ENCODE results near the gene GET3. TPM values are rescaled to one million over a fixed set of nuclear protein-coding genes. Genes with fewer than 3 reads are reported as not detected.
"Not testable (repeated sequence)": the region's sequence is repeated elsewhere in the genome, so short reads cannot be mapped to it uniquely, and the experiment has no call there.

Gene GET3
- total RNA-seq, 1 donor from 2014 or later, result 30.1 TPM

GRCh38 chr19:12712077-12712476 lies 25.2 kb upstream of the GET3 start:
- DNase-seq (ENCODE audit: low spot score); intact Hi-C loops (cut with DNase I); ATAC-seq: not testable (repeated sequence)

- intact Hi-C loops (cut with DNase I); ATAC-seq; DNase-seq (ENCODE audit: low spot score): not testable (repeated sequence)
These were observed 24.0 kb upstream of the GET3 start for GRCh38 chr19:12713304-12713703.

- intact Hi-C loops (cut with DNase I), result no loop called here
- DNase-seq (ENCODE audit: low spot score), result no peak
- ATAC-seq, result no peak
These were observed 22.2 kb upstream of the GET3 start for GRCh38 chr19:12715102-12715501.

- intact Hi-C loops (cut with DNase I), result no loop called here
- no peak for ATAC-seq
- no peak for DNase-seq (ENCODE audit: low spot score)
These were observed 21.4 kb upstream of the GET3 start for GRCh38 chr19:12715929-12716328.

GRCh38 chr19:12720296-12720695 lies 17.0 kb upstream of the GET3 start:
- DNase-seq (ENCODE audit: low spot score) (no peak), ATAC-seq (no peak)
- intact Hi-C loops (cut with DNase I), result no loop called here

- intact Hi-C loops (cut with DNase I), result no loop called here
- ATAC-seq, result no peak
- DNase-seq (ENCODE audit: low spot score), result no peak
These were observed 16.2 kb upstream of the GET3 start for GRCh38 chr19:12720851-12721655.

GRCh38 chr19:12721656-12722565 lies 15.4 kb upstream of the GET3 start:
- peak; percentile 50 for ATAC-seq
- intact Hi-C loops (cut with DNase I), result no loop called here
- DNase-seq (ENCODE audit: low spot score), result peak; percentile 81

- peak; percentile 96 for ATAC-seq
- DNase-seq (ENCODE audit: low spot score), result peak; percentile 97
- intact Hi-C loops (cut with DNase I), result no loop called here
These were observed 14.5 kb upstream of the GET3 start for GRCh38 chr19:12722566-12723380.

GRCh38 chr19:12723381-12723640 lies 14.0 kb upstream of the GET3 start:
- DNase-seq (ENCODE audit: low spot score) (no peak), ATAC-seq (no peak)
- intact Hi-C loops (cut with DNase I), result no loop called here

GRCh38 chr19:12723641-12724426 lies 13.5 kb upstream of the GET3 start, which contains the start of gene TNPO2:
Gene TNPO2, minus strand, starts transcription at chr19:12723932. Its CDS starts 2,955 bp downstream, at chr19:12720977.
- ATAC-seq, result peak; percentile 66
- intact Hi-C loops (cut with DNase I), result no loop called here
- DNase-seq (ENCODE audit: low spot score), result no peak

- ATAC-seq; DNase-seq (ENCODE audit: low spot score); intact Hi-C loops (cut with DNase I): not testable (repeated sequence)
These were observed 11.7 kb upstream of the GET3 start for GRCh38 chr19:12725612-12726011.

GRCh38 chr19:12726988-12727316 lies 10.3 kb upstream of the GET3 start:
- intact Hi-C loops (cut with DNase I), result no loop called here
- DNase-seq (ENCODE audit: low spot score), result no peak

GRCh38 chr19:12727745-12728433 lies 9.4 kb upstream of the GET3 start:
- ATAC-seq, result no peak
- intact Hi-C loops (cut with DNase I), result no loop called here
- no peak for DNase-seq (ENCODE audit: low spot score)

More at GRCh38 chr19:12726988-12727316, 10.3 kb upstream of the GET3 start:
- ATAC-seq, result no peak

- no peak for ATAC-seq
- intact Hi-C loops (cut with DNase I), result no loop called here
- no peak for DNase-seq (ENCODE audit: low spot score)
These were observed 7.2 kb upstream of the GET3 start for GRCh38 chr19:12730064-12730463.

- no peak for DNase-seq (ENCODE audit: low spot score)
- no peak for ATAC-seq
- intact Hi-C loops (cut with DNase I), result no loop called here
These were observed 6.0 kb upstream of the GET3 start for GRCh38 chr19:12731337-12731736.

GRCh38 chr19:12733369-12734214 lies 3.7 kb upstream of the GET3 start:
- intact Hi-C loops (cut with DNase I), result no loop called here
- ATAC-seq (no peak), DNase-seq (ENCODE audit: low spot score) (no peak)

- intact Hi-C loops (cut with DNase I), result no loop called here
- DNase-seq (ENCODE audit: low spot score), result no peak
- no peak for ATAC-seq
These were observed 596 bp downstream of the GET3 start for GRCh38 chr19:12737835-12738351.
